A673 (cell line): Measurements from ENCODE around the gene NAA15.

Experiments used
- CTCF ChIP-seq: fragments of 300-800, 200-600 bp; sonication (generic); conservative IDR thresholded peaks from 2 replicates; pipeline ENCODE4 v1.5.1; 2017; ENCODE audit warnings: low read depth, mild to moderate bottlenecking, antibody characterized with exemption, low read length, moderate library complexity, mixed read lengths
- EZH2 ChIP-seq: fragments of 200-600 bp; sonication (generic); IDR thresholded peaks from 2 replicates; pipeline ENCODE4 v1.6.1; 2017; ENCODE audit warnings: borderline replicate concordance, low read depth, mild to moderate bottlenecking, mixed read lengths, antibody characterized with exemption, low read length; ENCODE audit not compliant: poor library complexity, severe bottlenecking

DNA sequence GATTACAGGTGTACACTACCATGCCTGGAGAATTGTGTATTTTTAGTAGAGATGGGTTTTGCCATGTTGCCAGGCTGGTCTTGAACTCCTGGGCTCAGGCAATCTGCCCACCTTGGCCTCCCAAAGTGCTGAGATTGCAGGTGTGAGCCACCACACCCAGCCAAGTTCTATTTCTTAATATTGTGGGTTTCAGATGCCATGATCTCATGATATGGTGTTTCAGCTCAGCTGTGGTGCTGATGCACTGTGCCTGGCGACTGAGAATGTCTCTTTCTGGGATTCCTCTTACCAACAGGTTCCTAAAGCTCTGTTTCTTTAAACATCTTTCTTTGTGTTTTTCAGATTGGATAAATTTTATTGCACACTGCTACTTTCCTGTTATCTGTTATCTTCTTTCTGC is 18.3 kb downstream of the NAA15 start:
- TF ChIP-seq EZH2 = no peak
- no peak for TF ChIP-seq CTCF
